Transverse colon (tissue), 4 donors: Measurements from ENCODE around the gene GSTM5. TPM values are rescaled to one million over a fixed set of nuclear protein-coding genes. Genes with fewer than 3 reads are reported as not detected.
"Not testable (repeated sequence)": the region's sequence is repeated elsewhere in the genome, so short reads cannot be mapped to it uniquely, and the experiment has no call there.

ENCODE experiments used
- DNase-seq: peaks from one replicate; pipeline ENCODE4 v3.0.0-alpha.2; 2019
- H3K27ac ChIP-seq, 4 donors: fragments of 200-600 bp; sonication (generic); 2 replicates each; pipeline ENCODE4 v1.5.1; 2016 to 2018; ENCODE audit warnings: inconsistent platforms in 4 of 4
- H3K27me3 ChIP-seq: fragments of 200-600 bp; sonication (generic); 2 replicates; pipeline ENCODE4 v1.5.1; 2017; ENCODE audit warnings: inconsistent platforms
- H3K36me3 ChIP-seq, 4 donors: fragments of 200-600 bp; sonication (generic); 2 replicates each; pipeline ENCODE4 v1.5.1; 2017 to 2019; ENCODE audit warnings: inconsistent platforms in 4 of 4
- H3K4me1 ChIP-seq, 4 donors: fragments of 200-600 bp; sonication (generic); 2 replicates each; pipeline ENCODE4 v1.5.1; 2017 to 2020; ENCODE audit warnings: inconsistent platforms in 4 of 4
- H3K4me3 ChIP-seq, 4 donors: fragments of 200-600 bp; sonication (generic); 1 replicate in 1 of 4; 2 replicates in 3 of 4; pipeline versions ENCODE4 v1.5.1 to v1.6.1; 2017 to 2019; ENCODE audit warnings: inconsistent platforms in 4 of 4
- H3K9me3 ChIP-seq, 2 donors: fragments of 200-600 bp; sonication (generic); 2 replicates each; pipeline ENCODE4 v1.5.1; 2017 to 2019; ENCODE audit warnings: inconsistent platforms in 2 of 2
- EP300 ChIP-seq: sonication (generic); formaldehyde crosslinking; IDR thresholded peaks from one replicate; pipeline ENCODE4 v1.6.1; 2017; ENCODE audit warnings: antibody characterized with exemption, low read depth
- POLR2A ChIP-seq: fragments of 450-650 bp; IDR thresholded peaks from one replicate; pipeline ENCODE4 v1.6.1; 2016; ENCODE audit warnings: antibody characterized with exemption, mild to moderate bottlenecking, moderate library complexity
- POLR2AphosphoS5 ChIP-seq, 3 donors: sonication (generic); formaldehyde crosslinking; IDR thresholded peaks; one replicate each; pipeline ENCODE4 v1.6.1; 2016; ENCODE audit warnings: antibody characterized with exemption in 3 of 3
- WGBS, 2 donors: methylation state at CpG; one replicate each; pipeline ENCODE4 v1.1.5; 2018; ENCODE audit warnings: low coverage in 1 of 2; 5-methylcytosine and 5-hydroxymethylcytosine counted together
- in situ Hi-C, 4 donors: fragments of 200-750 bp; cut with MboI; loops; one replicate each; pipeline versions ENCODE4 v1.15.0 to v1.15.1; 2017; ENCODE audit warnings: low sequenced_read_pairs in 3 of 4, low pct_ligation_motif_present in 1 of 4, low pct_unique_long_range_greater_than_20kb in 1 of 4
- intact Hi-C: fragments of 100-400 bp; cut with DNase I; formaldehyde crosslinking; loops from one replicate; pipeline ENCODE4 v1.15.1; 2023; ENCODE audit warnings: low total_unique reads
- total RNA-seq, 4 donors: library from RNA; depleted of rRNA; stranded (reverse); fragments of >200 nt; gene quantifications; one replicate each; pipeline ENCODE4 v1.1.0, GENCODE V29; 2016
- TF ChIP-seq, protein P1 (sequence below), 5 experiments: fragments of 200-600 bp in 3 of 5; fragments of 450-650 bp in 2 of 5; sonication (generic) in 3 of 5; IDR thresholded peaks; 1 replicate in 2 of 5; 2 replicates in 3 of 5; pipeline ENCODE4 v1.5.1; 2016 to 2017; ENCODE audit warnings: antibody characterized with exemption in 5 of 5, inconsistent platforms in 3 of 5, mild to moderate bottlenecking in 2 of 5, moderate library complexity in 1 of 5

The GSTM5 gene
- total RNA-seq, 4 donors from 2014 or later: 1.2 to 1.4 TPM; not detected in 2

DNA sequence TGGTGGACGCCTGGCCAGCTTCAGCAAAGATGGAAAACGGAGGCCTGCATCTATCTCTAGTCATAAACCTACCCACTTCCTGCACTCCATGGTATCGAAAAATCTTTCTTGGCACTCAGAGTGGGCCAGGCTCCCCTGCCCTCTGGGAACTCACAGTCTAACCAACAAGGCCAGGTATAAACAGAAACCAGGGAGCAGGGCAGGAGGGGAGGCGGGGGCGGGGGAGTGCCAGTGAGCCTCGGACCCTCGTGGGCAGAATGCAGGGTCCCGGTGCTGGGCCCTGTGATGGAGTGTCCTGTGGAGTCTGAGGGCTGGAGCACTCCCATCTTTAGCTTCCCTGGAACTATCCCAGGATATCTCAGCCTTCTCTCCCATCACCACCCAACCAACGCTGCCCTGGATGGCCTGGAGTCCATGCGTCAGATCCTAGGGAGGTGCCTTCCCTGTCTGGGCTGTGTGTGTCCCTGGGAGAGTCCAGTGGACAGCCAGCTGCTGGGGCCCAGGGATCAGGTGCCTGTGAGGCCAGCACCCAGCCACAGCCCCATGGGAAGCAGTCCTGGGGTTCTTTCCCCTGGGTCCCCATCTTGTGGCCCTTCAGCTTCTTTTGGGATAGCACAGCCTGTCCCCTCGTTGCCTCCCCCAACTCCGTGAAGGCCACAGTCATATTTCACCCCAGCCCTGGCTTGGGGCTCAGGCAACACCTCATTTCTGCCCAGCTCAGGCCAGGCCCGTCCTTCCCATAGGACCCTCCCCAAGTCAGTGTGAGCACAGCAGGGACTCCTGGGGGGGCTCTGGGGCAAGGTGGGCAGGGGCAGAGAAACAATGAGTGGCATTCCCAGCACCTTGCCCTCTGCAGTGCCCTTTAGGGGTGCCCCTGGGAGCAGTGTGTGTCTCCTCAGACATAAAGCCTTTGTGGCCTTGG is 52.8 kb downstream of the GSTM5 start:
- no peaks in the 10 kb centered on the region for H3K9me3 ChIP-seq
- peak overlapping the region; percentile 81 to 96 (median 90) for H3K27ac ChIP-seq
- TF ChIP-seq, protein P1, sequence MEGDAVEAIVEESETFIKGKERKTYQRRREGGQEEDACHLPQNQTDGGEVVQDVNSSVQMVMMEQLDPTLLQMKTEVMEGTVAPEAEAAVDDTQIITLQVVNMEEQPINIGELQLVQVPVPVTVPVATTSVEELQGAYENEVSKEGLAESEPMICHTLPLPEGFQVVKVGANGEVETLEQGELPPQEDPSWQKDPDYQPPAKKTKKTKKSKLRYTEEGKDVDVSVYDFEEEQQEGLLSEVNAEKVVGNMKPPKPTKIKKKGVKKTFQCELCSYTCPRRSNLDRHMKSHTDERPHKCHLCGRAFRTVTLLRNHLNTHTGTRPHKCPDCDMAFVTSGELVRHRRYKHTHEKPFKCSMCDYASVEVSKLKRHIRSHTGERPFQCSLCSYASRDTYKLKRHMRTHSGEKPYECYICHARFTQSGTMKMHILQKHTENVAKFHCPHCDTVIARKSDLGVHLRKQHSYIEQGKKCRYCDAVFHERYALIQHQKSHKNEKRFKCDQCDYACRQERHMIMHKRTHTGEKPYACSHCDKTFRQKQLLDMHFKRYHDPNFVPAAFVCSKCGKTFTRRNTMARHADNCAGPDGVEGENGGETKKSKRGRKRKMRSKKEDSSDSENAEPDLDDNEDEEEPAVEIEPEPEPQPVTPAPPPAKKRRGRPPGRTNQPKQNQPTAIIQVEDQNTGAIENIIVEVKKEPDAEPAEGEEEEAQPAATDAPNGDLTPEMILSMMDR (IDR thresholded peaks at IDR 0.05): no peak
- TF ChIP-seq POLR2A (no peak), EP300 (no peak), POLR2AphosphoS5 (IDR thresholded peaks at IDR 0.05) (no peak)
- DNase-seq: peak; percentile 8
- no peaks in the 10 kb centered on the region for H3K36me3 ChIP-seq
- intact Hi-C loops: no loop called here
- H3K4me1 ChIP-seq: peaks cover 22 to 52% (median 46%) of the 10 kb centered on the region in 4 donors
- peak overlapping the region in 1 of 4 donors; percentile 62 for H3K4me3 ChIP-seq
- 84 to 87% methylated on average over 6 to 13 of the region's 13 CpGs for WGBS, 2 donors
- no peaks in the 10 kb centered on the region for H3K27me3 ChIP-seq
- in situ Hi-C loops: loop anchor here in 1 of 4 donors (5.0 kb wide), 1 partner anchor 113 kb away; no protein-coding TSS in a partner anchor

DNA sequence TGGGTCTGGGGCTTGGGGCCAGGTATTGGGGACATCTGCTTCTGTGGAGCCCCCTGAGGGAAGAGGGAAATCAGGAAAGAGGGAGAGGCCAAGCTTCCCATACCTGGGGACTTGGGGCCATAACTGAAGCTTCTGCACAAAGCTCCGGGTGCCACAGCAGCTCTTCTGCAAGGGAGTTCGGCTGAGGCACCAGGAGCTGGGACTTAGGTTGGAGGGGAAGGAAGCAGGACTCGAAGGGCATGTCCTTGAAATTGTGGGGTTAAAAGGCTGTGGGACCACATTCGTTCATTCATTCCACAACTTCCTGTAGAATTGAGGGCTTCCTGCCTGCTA is 53.4 kb downstream of the GSTM5 start:
- TF ChIP-seq POLR2AphosphoS5 (IDR thresholded peaks at IDR 0.05) (no peak), EP300 (no peak), POLR2A (no peak)
- TF ChIP-seq, protein P1 (IDR thresholded peaks at IDR 0.05): no peak
- Histone ChIP-seq H3K4me1 (peaks cover 22 to 52% (median 46%) of the 10 kb centered on the region in 4 donors), H3K36me3 (no peaks in the 10 kb centered on the region), H3K27ac (peak overlapping the region; percentile 81 to 96 (median 90)), H3K27me3 (no peaks in the 10 kb centered on the region), H3K4me3 (no peak overlapping the region), H3K9me3 (no peaks in the 10 kb centered on the region)
- intact Hi-C loops (no loop called here), in situ Hi-C loops (no loop called here)
- DNase-seq: no peak
- 86% methylated on average over 4 of the region's 4 CpGs; no CpG with 5 or more reads in 1 of the 2 donors for WGBS, 2 donors

DNA sequence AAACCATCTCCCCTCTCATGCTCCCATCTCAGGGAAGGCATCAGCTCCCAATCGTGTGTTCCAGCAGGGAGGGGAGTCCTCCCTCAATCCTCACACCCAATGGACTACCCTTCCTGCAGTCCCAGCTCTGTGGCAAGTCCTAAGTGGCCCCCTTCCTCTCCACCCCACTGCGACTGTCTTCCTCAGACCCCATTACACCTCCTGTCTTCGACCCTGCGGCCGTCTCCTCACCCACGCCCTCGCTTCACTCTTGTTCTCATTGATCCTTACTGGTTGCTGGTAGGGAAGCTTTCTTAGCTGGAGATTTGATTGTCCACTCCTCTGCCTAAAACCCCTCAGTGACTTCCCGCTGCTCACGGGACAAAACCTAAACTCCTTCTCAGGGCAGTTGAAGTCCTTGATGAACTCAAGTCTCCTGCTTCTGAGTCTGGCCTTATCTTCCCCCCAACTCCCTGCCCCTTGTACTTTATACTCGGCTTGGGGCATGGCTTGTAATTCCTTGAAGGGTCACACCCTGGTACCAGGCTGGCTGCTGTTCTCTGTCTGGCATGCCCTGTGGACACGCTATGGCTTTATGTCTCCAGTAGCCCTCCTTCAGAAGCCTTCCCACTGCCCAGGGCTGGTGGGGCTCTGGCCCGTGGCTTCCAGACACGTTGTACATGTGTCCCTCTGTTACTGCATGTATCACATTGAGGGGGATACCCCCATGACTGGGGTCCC is 54.0 kb downstream of the GSTM5 start:
- H3K4me1 ChIP-seq: peaks cover 22 to 47% (median 43%) of the 10 kb centered on the region in 4 donors
- peak overlapping the region; percentile 81 to 96 (median 90) for H3K27ac ChIP-seq
- H3K36me3 ChIP-seq: no peaks in the 10 kb centered on the region
- 50 to 69% methylated on average over 2 to 13 of the region's 13 CpGs for WGBS, 2 donors
- DNase-seq: peak; percentile 70
- in situ Hi-C loops (no loop called here), intact Hi-C loops (no loop called here)
- TF ChIP-seq POLR2A (peak; percentile 64), POLR2AphosphoS5 (IDR thresholded peaks at IDR 0.05) (peak in 2 of 3 donors; percentile 73 to 75)
- TF ChIP-seq, protein P1 (IDR thresholded peaks at IDR 0.05): no peak
- H3K27me3 ChIP-seq: no peaks in the 10 kb centered on the region
- no peak overlapping the region for H3K4me3 ChIP-seq
- no peaks in the 10 kb centered on the region for H3K9me3 ChIP-seq

DNA sequence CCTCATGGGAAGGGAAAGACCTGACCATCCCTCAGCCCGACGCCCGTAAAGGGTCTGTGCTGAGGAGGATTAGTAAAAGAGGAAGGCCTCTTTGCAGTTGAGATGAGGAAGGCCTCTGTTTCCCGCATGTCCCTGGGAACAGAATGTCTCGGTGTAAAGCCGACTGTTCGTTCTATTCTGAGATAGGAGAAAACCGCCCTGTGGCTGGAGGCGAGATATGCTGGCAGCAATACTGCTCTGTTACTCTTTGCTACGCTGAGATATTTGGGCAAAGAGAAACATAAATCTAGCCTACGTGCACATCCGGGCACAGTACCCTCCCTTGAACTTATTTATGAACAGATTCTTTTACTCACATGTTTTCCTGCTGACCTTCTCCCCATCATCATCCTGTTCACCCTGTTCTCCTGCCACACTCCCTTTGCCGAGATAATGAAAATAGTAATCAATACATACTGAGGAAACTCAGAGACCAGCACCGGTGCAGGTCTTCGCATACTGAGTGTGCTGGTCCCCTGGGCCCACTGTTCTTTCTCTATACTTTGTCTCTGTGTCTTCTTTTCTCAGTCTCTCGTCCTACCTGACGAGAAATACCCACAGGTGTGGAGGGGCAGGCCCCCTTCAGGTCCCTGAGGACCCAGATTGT is 55.1 kb downstream of the GSTM5 start:
- H3K4me3 ChIP-seq, H3K9me3 ChIP-seq, H3K27me3 ChIP-seq, H3K36me3 ChIP-seq, in situ Hi-C loops, intact Hi-C loops: not testable (repeated sequence)
- 85 to 86% methylated on average over 9 to 17 of the region's 17 CpGs for WGBS, 2 donors
- peaks cover 18 to 44% (median 38%) of the 10 kb centered on the region in 4 donors for H3K4me1 ChIP-seq
- peak overlapping the region in 3 of 4 donors; percentile 81 to 91 (median 89) for H3K27ac ChIP-seq
- DNase-seq: peak; percentile 4

Other genes starting within 250 kb of the GSTM5 start
- 1 to 10 TPM in 1 of 4 donors, under 1 TPM in 3; 0.40 to 4.1 (median 0.44) TPM for gene SYPL2, start 245.7 kb upstream of the GSTM5 start, total RNA-seq
- 10 to 100 TPM in 1 of 4 donors, 1 to 10 TPM in 3; 2.7 to 12.3 (median 6.2) TPM for gene ATXN7L2, start 228.3 kb upstream of the GSTM5 start, total RNA-seq
- 10 to 100 TPM; 10.5 to 37.4 (median 17.3) TPM for gene CYB561D1, start 218.2 kb upstream of the GSTM5 start, total RNA-seq
- gene AMIGO1, start 202.5 kb upstream of the GSTM5 start, total RNA-seq: 1 to 10 TPM in 2 of 4 donors, under 1 TPM in 2; 0.60 to 8.1 (median 3.5) TPM
- gene GPR61, start 172.4 kb upstream of the GSTM5 start, total RNA-seq: not detected
- 1 to 10 TPM; 2.2 to 7.5 (median 5.1) TPM for gene GNAI3, start 163.6 kb upstream of the GSTM5 start, total RNA-seq
- gene GNAT2, start 92.6 kb upstream of the GSTM5 start, total RNA-seq: not detected
- 10 to 100 TPM; 21.3 to 59.7 (median 39.0) TPM for gene AMPD2, start 92.4 kb upstream of the GSTM5 start, total RNA-seq
- gene GSTM4, start 56.2 kb upstream of the GSTM5 start, total RNA-seq: 100 to 1,000 TPM in 2 of 4 donors, 10 to 100 TPM in 2; 64.9 to 104 (median 94.8) TPM
- gene GSTM2, start 44.2 kb upstream of the GSTM5 start, total RNA-seq: 10 to 100 TPM; 27.0 to 87.5 (median 57.2) TPM
- gene GSTM1, start 24.4 kb upstream of the GSTM5 start, total RNA-seq: 10 to 100 TPM in 1 of 4 donors, not detected in 3; 18.1 TPM
- gene GSTM3, start 28.8 kb downstream of the GSTM5 start, total RNA-seq: 10 to 100 TPM in 3 of 4 donors, 1 to 10 TPM in 1; 8.2 to 34.1 (median 24.3) TPM
- 100 to 1,000 TPM; 228 to 468 (median 363) TPM for gene EPS8L3, start 51.7 kb downstream of the GSTM5 start, total RNA-seq
- 10 to 100 TPM in 3 of 4 donors, 1 to 10 TPM in 1; 9.7 to 63.1 (median 14.4) TPM for gene CSF1, start 198.6 kb downstream of the GSTM5 start, total RNA-seq